Activated naive CD8-positive, alpha-beta T cell (primary cell): Measurements from ENCODE around the gene CARMIL3.

Source experiments
- H3K27ac Mint-ChIP-seq: one replicate; pipeline ENCODE4 v1.8.0; 2021; ENCODE audit warnings: mixed read lengths
- H3K27me3 Mint-ChIP-seq: one replicate; pipeline ENCODE4 v1.8.0; 2021; ENCODE audit warnings: mixed read lengths
- H3K36me3 Mint-ChIP-seq: one replicate; pipeline ENCODE4 v1.8.0; 2021; ENCODE audit warnings: mixed read lengths
- H3K4me1 Mint-ChIP-seq: one replicate; pipeline ENCODE4 v1.8.0; 2021; ENCODE audit warnings: low read depth, mixed read lengths
- H3K4me3 Mint-ChIP-seq: one replicate; pipeline ENCODE4 v1.8.0; 2021; ENCODE audit warnings: mild to moderate bottlenecking, mixed read lengths
- H3K9me3 Mint-ChIP-seq: one replicate; pipeline ENCODE4 v1.8.0; 2021; ENCODE audit warnings: low read depth, mixed read lengths

CARMIL3 gene

DNA sequence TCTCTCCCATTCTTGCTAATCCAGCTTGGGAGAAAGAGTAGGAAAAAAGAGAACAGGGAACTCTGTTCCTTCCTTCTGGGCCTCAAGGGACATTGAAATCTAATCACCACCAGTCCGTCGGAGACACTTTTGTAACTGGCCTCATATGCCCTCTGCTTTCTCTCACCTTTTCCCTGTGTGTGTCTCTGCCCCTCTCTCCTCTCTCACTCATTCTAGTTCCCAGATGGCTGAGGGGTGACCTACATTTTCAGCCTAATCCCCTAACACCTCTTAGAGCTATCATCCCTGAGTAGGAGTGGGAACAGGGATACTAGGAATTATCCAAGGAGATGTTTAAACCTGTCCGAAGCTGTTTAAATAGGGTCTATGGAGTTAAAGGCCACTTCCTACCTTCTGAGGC is 33.4 kb downstream of the CARMIL3 start:
- H3K27ac Mint-ChIP-seq: no peak overlapping the region
- no peak overlapping the region for H3K4me3 Mint-ChIP-seq
- H3K9me3 Mint-ChIP-seq: no peaks in the 10 kb centered on the region
- no peaks in the 10 kb centered on the region for H3K27me3 Mint-ChIP-seq
- H3K4me1 Mint-ChIP-seq: peaks cover 16% of the 10 kb centered on the region
- H3K36me3 Mint-ChIP-seq: no peaks in the 10 kb centered on the region

DNA sequence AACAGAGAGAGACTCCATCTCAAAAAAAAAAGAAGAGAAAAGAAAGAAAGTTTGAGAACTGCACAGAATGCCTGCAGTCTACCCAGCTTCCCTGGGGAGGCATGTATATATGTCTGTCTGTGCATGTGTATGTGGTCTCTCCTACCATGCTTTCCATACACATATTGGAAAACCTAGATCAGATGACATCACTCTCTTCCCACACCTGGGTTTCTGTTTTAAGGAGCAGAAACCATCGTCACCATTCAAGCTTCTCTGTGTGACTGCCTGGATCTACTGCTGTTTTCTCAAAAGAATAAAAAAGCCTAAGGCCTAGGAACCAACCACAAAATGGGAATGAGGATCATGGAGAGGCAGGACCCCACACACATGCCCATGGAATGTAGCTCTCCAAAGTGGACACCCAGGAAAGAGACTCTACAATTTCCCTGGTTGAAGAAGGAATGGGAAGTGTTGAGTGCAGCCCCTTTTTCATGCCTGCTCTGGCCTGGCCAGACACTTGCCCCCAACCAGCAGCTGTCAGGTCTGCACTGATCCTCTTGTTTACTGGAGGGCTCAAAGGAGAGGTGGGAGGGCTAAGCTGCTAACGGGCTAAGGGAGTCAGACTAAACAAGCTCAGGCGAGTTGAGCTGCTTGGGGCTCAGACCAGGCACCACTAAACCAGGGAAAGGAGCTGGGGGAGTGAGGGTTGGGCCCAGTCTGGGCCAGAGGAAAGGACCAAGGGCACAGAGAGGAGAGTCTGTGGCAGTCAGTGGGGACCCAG is 34.6 kb downstream of the CARMIL3 start:
- no peak overlapping the region for H3K4me3 Mint-ChIP-seq
- no peaks in the 10 kb centered on the region for H3K36me3 Mint-ChIP-seq
- H3K27ac Mint-ChIP-seq: no peak overlapping the region
- no peaks in the 10 kb centered on the region for H3K9me3 Mint-ChIP-seq
- H3K27me3 Mint-ChIP-seq: no peaks in the 10 kb centered on the region
- H3K4me1 Mint-ChIP-seq: peaks cover 9% of the 10 kb centered on the region

DNA sequence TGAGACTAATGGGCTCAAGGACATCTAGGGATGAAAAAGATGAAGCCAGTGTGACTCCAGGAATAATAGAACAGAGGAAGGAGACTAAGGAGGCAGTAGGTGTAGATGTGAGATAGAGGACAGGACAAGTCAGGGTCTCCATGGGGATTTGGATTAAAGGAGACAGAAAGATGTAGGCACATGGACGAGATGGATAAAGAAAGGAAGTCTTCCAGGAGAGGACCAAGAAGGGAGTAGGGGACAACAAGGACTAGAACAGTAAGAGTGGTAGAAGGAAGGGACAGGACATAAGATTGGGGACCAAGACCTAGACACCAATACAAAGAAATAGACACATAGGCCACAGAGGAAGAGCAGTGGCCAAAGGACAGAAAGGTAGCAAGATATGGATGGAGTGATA is 35.2 kb downstream of the CARMIL3 start:
- H3K27me3 Mint-ChIP-seq: no peaks in the 10 kb centered on the region
- H3K4me1 Mint-ChIP-seq: peaks cover 7% of the 10 kb centered on the region
- H3K4me3 Mint-ChIP-seq: no peak overlapping the region
- no peak overlapping the region for H3K27ac Mint-ChIP-seq
- no peaks in the 10 kb centered on the region for H3K36me3 Mint-ChIP-seq
- no peaks in the 10 kb centered on the region for H3K9me3 Mint-ChIP-seq

DNA sequence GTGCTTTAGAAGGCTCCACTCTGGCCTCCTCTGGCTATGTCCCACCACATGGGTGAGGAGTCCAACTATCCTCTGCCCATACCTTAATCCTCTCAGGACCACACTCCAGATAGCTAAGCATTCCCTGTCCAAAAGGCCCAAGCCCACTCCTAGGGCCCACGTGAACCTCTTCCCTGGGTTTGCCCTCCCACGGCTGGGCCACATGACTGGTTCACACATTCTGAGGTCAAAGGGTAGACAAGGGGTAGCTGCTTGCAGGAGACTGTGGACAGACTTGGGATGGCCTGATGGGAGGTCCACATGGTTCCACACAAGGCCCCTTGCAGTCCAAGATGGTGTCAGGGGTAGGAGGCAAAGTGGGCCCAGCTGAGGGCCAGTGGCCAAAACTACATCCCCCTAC is 36.3 kb downstream of the CARMIL3 start:
- no peak overlapping the region for H3K4me3 Mint-ChIP-seq
- no peaks in the 10 kb centered on the region for H3K9me3 Mint-ChIP-seq
- H3K27me3 Mint-ChIP-seq: no peaks in the 10 kb centered on the region
- no peaks in the 10 kb centered on the region for H3K36me3 Mint-ChIP-seq
- peaks cover 11% of the 10 kb centered on the region for H3K4me1 Mint-ChIP-seq
- no peak overlapping the region for H3K27ac Mint-ChIP-seq

DNA sequence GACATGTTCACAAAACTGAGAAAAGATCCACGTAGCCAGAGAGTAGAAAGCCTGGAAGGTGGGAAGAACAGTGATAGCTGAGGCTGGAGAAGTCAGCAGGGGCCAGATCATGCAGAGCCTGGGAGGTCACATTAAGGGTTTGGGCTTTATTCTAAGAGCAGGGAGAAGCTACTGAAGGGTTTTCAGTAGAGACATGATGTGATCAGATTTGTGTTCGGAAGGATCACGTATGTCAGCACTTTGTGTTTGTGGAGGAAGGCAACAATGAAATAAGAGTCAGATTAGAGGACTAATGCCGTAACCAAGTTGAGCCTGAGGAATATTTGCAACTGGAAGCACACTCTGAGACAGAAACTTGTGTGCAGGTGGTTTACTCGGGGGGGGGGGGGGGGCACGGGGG is 38.1 kb downstream of the CARMIL3 start:
- Mint-ChIP-seq H3K27ac (no peak overlapping the region), H3K4me1 (peaks cover 18% of the 10 kb centered on the region)

DNA sequence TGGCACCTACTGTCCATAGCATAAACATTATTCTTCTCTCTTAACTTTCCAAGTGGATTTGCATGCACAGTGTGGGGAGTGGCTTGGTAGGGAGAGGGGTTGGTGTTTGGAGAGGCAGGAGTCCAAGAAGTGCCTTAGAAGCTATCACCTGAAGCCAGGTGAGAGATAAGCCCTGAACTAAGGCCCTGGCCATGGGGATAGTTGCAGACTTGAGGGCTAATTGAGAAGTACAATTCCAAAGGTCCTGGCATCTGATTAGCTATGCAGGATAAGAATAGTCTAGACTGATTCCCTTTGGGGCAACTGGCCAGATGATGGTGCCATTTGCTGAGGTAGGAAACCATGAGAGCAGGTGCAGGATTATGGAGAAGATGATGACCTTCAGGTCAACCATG is 40.3 kb downstream of the CARMIL3 start:
- Mint-ChIP-seq H3K4me1 (peaks cover 30% of the 10 kb centered on the region), H3K4me3 (peak overlapping the region; percentile 20), H3K27ac (peak overlapping the region; percentile 94), H3K36me3 (peaks cover 3% of the 10 kb centered on the region), H3K27me3 (no peaks in the 10 kb centered on the region), H3K9me3 (no peaks in the 10 kb centered on the region)

More for the DNA sequence above, 38.1 kb downstream of the CARMIL3 start:
- H3K9me3 Mint-ChIP-seq: no peaks in the 10 kb centered on the region
- H3K27me3 Mint-ChIP-seq: no peaks in the 10 kb centered on the region
- no peak overlapping the region for H3K4me3 Mint-ChIP-seq
- no peaks in the 10 kb centered on the region for H3K36me3 Mint-ChIP-seq

DNA sequence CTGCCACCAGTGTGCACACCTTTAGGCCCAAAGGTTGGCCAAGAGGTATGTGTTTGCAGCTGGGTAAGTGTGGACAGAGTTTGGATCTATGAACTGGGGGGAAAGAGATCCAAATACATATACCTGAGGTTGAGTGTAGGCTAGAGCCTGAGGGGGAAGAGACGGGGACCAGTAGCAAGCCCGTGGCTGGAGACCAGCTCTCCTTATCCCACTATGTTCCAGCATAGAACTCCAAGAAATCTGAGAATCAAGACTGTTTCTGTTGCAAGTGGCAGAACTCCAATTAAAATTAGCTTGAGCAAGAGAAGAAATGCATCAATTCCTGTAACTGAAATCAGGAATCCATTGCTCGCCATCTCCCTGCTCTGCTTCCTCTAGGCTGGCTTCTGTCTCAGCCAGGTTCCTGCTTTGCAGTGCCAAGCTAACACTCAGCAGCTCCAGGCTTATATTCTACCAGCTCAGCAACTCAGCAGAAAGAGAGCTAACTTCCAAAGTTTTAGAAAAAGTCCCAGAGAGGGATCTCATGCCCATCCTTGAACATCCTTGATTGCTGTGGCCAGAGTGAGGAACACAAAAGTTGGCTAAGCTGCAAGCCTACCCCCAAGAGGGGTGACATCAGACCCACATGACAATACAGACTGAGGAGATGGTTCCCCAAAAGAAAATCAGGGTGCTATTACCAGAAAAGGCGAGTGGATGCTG is 40.8 kb downstream of the CARMIL3 start:
- H3K27me3 Mint-ChIP-seq: no peaks in the 10 kb centered on the region
- peak overlapping the region; percentile 94 for H3K27ac Mint-ChIP-seq
- no peaks in the 10 kb centered on the region for H3K9me3 Mint-ChIP-seq
- peak overlapping the region; percentile 99 for H3K4me3 Mint-ChIP-seq
- H3K36me3 Mint-ChIP-seq: peaks cover 3% of the 10 kb centered on the region
- peaks cover 30% of the 10 kb centered on the region for H3K4me1 Mint-ChIP-seq

DNA sequence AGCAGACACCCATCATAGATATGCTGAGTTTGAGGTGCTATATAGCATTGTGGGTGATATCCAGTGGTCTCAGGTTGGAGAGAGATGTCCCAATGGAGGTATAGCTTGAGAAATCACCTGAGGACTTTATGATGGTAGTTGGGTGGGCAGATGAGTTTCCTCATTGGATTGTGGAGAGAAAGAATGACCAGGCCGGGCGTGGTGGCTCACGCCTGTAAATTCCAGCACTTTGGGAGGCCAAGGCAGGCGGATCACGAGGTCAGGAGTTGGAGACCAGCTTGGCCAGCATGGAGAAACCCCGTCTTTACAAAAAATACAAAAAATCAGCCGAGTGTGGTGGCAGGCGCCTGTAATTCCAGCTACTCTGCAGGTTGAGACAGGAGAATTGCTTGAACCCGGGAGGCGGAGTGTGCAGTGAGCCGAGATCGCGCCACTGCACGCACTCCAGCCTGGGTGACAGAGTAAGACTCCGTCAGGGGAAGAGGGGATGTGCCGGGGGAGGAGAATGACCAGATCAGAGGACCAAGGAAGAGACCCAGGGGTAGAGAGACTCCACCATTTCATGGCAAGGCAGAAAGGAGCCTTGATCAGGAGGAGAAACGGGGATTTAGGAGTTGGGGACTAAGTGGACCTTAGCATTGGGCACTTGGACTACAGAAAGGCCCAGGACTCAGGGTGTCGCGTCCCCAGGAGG is 41.5 kb downstream of the CARMIL3 start:
- Mint-ChIP-seq H3K36me3 (peaks cover 3% of the 10 kb centered on the region), H3K4me1 (peaks cover 30% of the 10 kb centered on the region), H3K27me3 (no peaks in the 10 kb centered on the region), H3K27ac (peak overlapping the region; percentile 94), H3K9me3 (no peaks in the 10 kb centered on the region), H3K4me3 (peak overlapping the region; percentile 99)

DNA sequence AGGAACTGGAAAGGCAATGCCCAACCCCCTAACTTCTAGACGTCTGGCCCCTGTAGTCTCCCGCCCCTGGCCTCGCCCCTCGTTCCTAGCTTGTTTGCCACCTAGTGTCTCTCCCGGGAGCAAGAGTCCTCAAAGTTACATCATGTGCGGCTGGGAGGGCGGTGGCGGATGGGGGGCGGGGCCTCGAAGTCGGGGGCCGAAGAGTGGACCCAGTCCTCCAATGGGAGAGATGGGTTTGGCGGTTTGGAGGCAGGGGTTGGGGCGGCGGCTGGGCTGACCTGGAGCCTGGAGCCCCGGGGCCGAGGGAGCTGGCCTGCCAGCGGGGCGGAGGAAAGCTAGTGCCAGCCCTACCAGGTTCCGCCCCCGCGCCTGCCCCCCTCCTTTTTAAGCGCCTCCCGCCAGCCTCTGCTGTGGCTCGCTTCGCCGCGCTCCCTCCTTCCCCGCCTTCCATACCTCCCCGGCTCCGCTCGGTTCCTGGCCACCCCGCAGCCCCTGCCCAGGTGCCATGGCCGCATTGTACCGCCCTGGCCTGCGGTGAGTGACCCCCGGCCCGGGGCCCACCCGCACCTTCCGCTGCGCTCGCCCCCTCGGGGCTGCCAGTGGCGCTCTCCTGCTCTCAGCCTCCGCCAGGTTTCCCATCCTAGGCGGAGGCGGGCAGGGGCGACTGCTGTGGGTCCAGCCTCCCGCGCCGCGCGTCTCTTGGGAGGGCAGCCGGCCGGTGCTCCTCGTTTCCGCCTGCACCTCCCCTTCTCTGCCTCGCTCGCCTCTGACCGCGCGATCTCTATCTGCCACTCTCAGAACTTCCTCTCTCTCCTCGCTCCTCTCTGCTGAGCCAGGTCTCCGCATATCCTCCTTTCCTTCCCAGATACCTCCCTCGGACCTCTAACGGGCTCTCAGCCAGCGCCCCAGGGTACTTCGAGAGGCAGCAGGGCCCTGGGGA is 42.4 kb downstream of the CARMIL3 start, which contains the start of gene PCK2:
TSS of gene PCK2 (plus strand) at position 411 of the 940 bp plus-strand sequence. CDS start at position 506, 95 bp downstream.
- H3K9me3 Mint-ChIP-seq: no peaks in the 10 kb centered on the region
- peaks cover 3% of the 10 kb centered on the region for H3K36me3 Mint-ChIP-seq
- peaks cover 30% of the 10 kb centered on the region for H3K4me1 Mint-ChIP-seq
- peak within 1 kb of the TSS; percentile 99 for H3K4me3 Mint-ChIP-seq
- H3K27ac Mint-ChIP-seq: peak within 1 kb of the TSS; percentile 98
- H3K27me3 Mint-ChIP-seq: no peaks in the 10 kb centered on the region

DNA sequence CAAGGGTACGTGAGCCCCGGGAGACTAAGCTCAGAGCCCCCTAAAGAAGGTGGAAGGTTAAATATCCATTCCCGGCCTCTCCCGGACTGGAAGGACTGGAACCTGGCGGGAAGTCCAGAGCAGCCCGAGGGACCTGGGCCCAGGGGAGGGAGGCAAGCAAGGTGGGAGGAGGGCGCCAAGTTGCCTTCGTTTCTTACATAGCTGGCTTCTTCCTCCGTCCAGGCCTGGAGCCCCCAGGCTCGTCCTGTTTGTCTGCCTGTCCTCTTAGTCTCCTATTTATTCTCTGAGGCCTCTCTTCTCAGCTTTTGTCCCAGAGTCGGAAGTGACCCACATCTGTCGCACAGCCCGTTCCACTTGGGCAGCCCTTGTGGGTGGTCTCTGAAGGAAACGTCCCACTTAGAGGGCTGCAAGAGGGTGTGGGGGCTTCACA is 43.0 kb downstream of the CARMIL3 start:
- Mint-ChIP-seq H3K4me1 (peaks cover 30% of the 10 kb centered on the region), H3K27ac (peak overlapping the region; percentile 98), H3K9me3 (no peaks in the 10 kb centered on the region), H3K4me3 (peak overlapping the region; percentile 99), H3K27me3 (no peaks in the 10 kb centered on the region), H3K36me3 (peaks cover 3% of the 10 kb centered on the region)

DNA sequence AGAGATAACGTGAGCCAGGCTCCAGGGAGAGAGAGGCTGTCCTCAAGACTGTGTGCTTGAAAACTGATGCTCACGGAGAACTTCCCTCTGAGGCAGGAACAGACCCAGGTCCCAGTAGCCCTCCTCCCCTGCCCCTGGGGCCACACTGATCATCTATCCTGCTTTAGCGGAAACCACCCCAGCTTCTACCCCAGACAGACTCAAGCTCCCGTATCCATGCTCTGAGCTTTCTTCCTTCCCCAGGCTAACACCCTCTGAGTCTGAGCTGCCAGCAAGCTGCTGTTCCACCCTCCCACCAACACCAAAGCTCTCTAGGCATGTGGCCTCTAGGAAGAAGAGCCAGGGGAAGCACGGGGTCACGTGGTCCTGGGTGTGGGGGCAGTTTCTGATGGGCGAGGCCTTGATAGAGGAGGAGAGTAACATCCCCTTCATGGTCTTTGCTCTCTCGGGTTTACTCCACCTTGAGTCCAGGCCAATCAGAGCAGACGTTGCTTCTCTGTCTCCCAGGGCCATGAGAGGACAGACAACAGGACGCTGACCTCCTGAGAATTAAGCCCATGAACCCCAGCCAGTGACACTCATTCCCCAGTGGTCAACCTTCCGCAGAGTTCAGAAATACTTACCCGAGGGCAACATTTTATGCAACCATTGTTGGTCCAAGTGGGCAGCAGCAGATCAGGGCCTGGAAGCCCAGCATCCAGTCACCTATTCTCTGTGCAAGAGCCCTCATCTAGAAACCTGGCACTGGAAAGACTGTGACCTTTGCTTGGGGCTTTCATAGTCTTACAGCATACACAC is 43.7 kb downstream of the CARMIL3 start:
- H3K36me3 Mint-ChIP-seq: peaks cover 3% of the 10 kb centered on the region
- no peaks in the 10 kb centered on the region for H3K9me3 Mint-ChIP-seq
- no peaks in the 10 kb centered on the region for H3K27me3 Mint-ChIP-seq
- peak overlapping the region; percentile 99 for H3K4me3 Mint-ChIP-seq
- peak overlapping the region; percentile 98 for H3K27ac Mint-ChIP-seq
- H3K4me1 Mint-ChIP-seq: peaks cover 29% of the 10 kb centered on the region

DNA sequence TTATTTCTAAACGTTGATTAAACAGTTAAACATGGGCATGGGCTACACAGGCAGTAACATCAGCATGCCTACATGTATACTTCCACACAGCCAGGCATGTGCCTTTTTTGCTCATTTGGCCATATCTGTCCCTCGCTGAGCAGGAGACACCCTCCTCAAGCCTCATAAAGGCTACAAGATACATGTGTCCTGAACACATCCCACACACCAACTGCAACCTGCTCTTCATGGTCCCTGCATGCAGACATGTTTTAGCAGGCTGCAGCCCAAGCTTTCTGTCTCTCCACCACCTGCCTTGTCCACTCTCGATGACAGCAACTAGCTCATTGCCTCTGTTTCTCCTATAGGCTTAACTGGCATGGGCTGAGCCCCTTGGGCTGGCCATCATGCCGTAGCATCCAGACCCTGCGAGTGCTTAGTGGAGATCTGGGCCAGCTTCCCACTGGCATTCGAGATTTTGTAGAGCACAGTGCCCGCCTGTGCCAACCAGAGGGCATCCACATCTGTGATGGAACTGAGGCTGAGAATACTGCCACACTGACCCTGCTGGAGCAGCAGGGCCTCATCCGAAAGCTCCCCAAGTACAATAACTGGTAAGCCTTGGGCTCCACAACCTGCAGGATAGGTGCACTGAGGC is 44.9 kb downstream of the CARMIL3 start:
- Mint-ChIP-seq H3K4me1 (peaks cover 27% of the 10 kb centered on the region), H3K36me3 (peaks cover 3% of the 10 kb centered on the region), H3K9me3 (no peaks in the 10 kb centered on the region), H3K27ac (peak overlapping the region; percentile 46), H3K27me3 (no peaks in the 10 kb centered on the region), H3K4me3 (peak overlapping the region; percentile 54)

DNA sequence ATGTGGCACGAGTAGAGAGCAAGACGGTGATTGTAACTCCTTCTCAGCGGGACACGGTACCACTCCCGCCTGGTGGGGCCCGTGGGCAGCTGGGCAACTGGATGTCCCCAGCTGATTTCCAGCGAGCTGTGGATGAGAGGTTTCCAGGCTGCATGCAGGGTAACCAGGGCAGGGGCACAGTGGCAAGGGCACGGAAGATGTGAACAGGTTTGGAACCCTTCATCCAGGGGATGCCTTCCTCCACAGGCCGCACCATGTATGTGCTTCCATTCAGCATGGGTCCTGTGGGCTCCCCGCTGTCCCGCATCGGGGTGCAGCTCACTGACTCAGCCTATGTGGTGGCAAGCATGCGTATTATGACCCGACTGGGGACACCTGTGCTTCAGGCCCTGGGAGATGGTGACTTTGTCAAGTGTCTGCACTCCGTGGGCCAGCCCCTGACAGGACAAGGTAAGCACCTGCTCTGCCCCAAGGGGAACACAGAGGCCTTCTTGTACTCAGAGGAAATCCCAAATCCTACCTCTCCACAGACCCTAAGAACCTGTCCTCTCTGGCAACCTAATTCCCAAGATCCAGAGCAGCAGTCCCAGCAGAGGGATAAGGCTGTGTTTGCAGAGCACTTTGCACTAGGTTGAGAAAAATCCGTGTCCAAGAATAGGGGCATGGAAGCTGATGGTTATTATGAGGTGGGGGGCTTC is 46.6 kb downstream of the CARMIL3 start:
- peaks cover 8% of the 10 kb centered on the region for H3K36me3 Mint-ChIP-seq
- H3K9me3 Mint-ChIP-seq: no peaks in the 10 kb centered on the region
- H3K27ac Mint-ChIP-seq: no peak overlapping the region
- H3K4me1 Mint-ChIP-seq: peaks cover 16% of the 10 kb centered on the region
- H3K27me3 Mint-ChIP-seq: no peaks in the 10 kb centered on the region
- no peak overlapping the region for H3K4me3 Mint-ChIP-seq
